ENCODE measurements around the gene ANXA4. TPM values are rescaled to one million over a fixed set of nuclear protein-coding genes. Genes with fewer than 3 reads are reported as not detected.

Gene ANXA4
- polyA plus RNA-seq, 4 donors: 289 to 764 (median 313) TPM

DNA sequence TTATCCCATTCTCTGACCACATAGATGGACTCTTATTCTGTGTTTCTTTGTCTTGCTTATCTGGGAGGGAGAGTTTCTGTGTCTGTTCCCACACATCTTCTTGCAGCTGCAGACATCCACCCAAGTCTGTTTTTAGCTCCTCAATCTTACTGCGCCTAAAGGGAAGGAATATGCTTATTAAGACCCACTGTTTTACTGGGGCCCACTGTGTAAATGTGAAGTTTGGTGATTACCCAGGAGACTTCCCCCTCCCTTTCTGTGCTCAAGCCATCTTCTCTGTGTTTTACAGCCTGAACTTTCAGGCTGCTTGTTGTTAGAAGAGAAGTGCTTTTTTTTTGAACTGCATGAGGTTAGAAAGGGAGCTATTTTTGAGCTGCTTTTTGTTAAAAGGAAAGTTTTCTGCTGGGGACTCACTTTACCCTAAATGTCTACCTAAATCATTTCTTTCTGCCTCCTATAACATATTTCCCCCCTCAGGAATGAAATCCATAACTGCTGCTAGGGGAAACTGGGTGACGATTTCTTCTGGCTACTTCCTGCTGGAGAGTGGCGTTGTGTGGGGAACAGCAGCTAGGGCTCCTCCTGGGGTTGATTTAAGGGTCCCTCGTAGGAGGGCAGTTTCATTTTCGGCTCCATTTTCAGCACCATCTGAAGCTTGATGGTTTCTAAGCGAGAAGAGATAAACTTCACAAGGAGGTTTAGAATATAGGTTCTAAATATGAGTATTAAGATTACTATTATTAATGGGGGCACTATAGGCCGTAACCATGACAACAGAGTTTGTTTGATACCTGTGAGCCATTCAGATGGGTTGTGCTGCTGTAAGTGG is 48.1 kb downstream of the ANXA4 start:
- peaks cover 2 to 43% (median 4%) of the 10 kb centered on the region in 3 donors for H3K4me1 ChIP-seq (ENCODE audit: control insufficient read depth in 3 of 3, insufficient read depth in 2 of 3, low read depth in 1 of 3, low read length in 2 of 3)
- peak overlapping the region; percentile 24 to 77 (median 76) for H3K27ac ChIP-seq (ENCODE audit: low read depth in 1 of 3, low read length in 2 of 3)
- FAIRE-seq (no peak), DNase-seq (peak in 1 of 2 donors; percentile 42)
- H3K4me3 ChIP-seq (ENCODE audit: low read depth in 1 of 3, low read length in 3 of 3): no peak overlapping the region
- no peaks in the 10 kb centered on the region for H3K9me3 ChIP-seq (ENCODE audit: control insufficient read depth in 2 of 2, insufficient read depth in 1 of 2, low read depth in 1 of 2, low read length in 1 of 2)
- no peaks in the 10 kb centered on the region for H3K27me3 ChIP-seq (ENCODE audit: control insufficient read depth in 3 of 3, insufficient read depth in 3 of 3, low read length in 3 of 3)
- WGBS, 3 donors: 48 to 81% (median 66%) methylated on average over 7 of the region's 7 CpGs
- H3K36me3 ChIP-seq (ENCODE audit: control insufficient read depth in 3 of 3, insufficient read depth in 2 of 3, low read depth in 1 of 3, low read length in 3 of 3): peaks cover 6 to 45% (median 22%) of the 10 kb centered on the region in 3 donors

DNA sequence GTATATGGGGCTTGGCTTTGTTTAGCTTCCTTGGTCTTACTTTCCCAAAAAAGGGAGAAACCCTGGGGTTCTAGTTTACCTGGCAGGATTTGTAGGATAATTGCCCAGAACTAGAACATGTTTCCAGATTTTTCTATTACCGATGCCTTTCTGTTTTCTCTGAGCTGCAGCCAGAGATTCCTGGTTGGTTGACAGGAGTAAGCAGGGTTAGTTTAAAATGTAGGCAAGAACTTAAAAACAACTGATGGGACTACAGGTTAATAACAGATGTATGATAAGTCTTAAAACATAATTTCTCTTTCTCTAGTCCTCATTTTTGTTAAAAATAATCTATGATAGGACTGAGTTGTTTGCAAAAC is 48.6 kb downstream of the ANXA4 start:
- no peaks in the 10 kb centered on the region for H3K27me3 ChIP-seq (ENCODE audit: control insufficient read depth in 3 of 3, insufficient read depth in 3 of 3, low read length in 3 of 3)
- H3K4me1 ChIP-seq (ENCODE audit: control insufficient read depth in 3 of 3, insufficient read depth in 2 of 3, low read depth in 1 of 3, low read length in 2 of 3): peaks cover 2 to 45% (median 4%) of the 10 kb centered on the region in 3 donors
- DNase-seq (no peak), FAIRE-seq (no peak)
- H3K27ac ChIP-seq (ENCODE audit: low read depth in 1 of 3, low read length in 2 of 3): peak overlapping the region in 2 of 3 donors; percentile 76 to 77
- peaks cover 8 to 43% (median 24%) of the 10 kb centered on the region in 3 donors for H3K36me3 ChIP-seq (ENCODE audit: control insufficient read depth in 3 of 3, insufficient read depth in 2 of 3, low read depth in 1 of 3, low read length in 3 of 3)
- H3K4me3 ChIP-seq (ENCODE audit: low read depth in 1 of 3, low read length in 3 of 3): no peak overlapping the region
- 70 to 89% (median 86%) methylated on average over 1 of the region's 1 CpG for WGBS, 3 donors
- H3K9me3 ChIP-seq (ENCODE audit: control insufficient read depth in 2 of 2, insufficient read depth in 1 of 2, low read depth in 1 of 2, low read length in 1 of 2): no peaks in the 10 kb centered on the region

DNA sequence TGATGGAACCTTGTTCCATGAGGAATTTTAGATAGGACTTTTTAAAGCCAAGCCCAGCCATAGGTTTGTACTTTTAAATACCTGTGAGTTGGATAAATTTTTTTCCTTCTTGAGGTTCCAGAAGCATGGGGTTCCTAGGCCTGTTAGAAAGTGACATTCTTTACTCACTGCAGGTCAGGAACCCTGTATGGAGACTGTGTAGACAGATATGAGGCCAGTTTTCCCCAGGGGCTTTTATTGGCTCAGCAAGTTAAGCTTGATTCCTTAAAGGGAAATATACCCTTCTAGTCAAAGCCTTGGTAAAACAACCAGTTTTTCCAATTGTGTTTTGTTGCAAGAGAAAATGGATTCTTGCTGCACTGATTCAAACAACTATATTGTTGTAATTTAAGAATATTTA is 49.1 kb downstream of the ANXA4 start:
- Histone ChIP-seq H3K36me3 (ENCODE audit: control insufficient read depth in 3 of 3, insufficient read depth in 2 of 3, low read depth in 1 of 3, low read length in 3 of 3) (peaks cover 6 to 45% (median 24%) of the 10 kb centered on the region in 3 donors), H3K27me3 (ENCODE audit: control insufficient read depth in 3 of 3, insufficient read depth in 3 of 3, low read length in 3 of 3) (no peaks in the 10 kb centered on the region), H3K4me1 (ENCODE audit: control insufficient read depth in 3 of 3, insufficient read depth in 2 of 3, low read depth in 1 of 3, low read length in 2 of 3) (peaks cover 2 to 45% (median 4%) of the 10 kb centered on the region in 3 donors), H3K4me3 (ENCODE audit: low read depth in 1 of 3, low read length in 3 of 3) (no peak overlapping the region), H3K9me3 (ENCODE audit: control insufficient read depth in 2 of 2, insufficient read depth in 1 of 2, low read depth in 1 of 2, low read length in 1 of 2) (no peaks in the 10 kb centered on the region), H3K27ac (ENCODE audit: low read depth in 1 of 3, low read length in 2 of 3) (peak overlapping the region in 1 of 3 donors; percentile 76)
- DNase-seq (no peak), FAIRE-seq (no peak)

DNA sequence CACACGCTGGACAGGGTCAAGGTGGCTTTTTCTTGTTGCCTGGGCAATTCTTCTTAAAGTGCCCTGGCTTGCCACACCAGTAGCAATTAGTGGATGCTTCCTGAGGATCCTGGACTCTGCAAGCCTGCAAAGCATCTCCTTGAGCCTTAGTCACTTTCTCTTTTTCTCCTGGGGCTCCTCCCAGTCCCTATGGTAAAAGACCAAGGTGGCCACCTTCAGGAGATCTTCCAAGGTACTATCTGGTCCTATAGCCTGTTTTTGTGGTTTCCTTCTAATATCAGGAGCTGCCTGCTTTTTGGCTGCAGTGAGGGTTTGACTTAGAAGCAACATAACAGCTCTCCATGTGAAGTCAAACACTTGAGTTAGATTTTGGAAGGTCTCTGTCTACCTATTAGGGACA is 54.2 kb downstream of the ANXA4 start:
- Histone ChIP-seq H3K36me3 (ENCODE audit: control insufficient read depth in 3 of 3, insufficient read depth in 2 of 3, low read depth in 1 of 3, low read length in 3 of 3) (peaks cover 3 to 35% (median 8%) of the 10 kb centered on the region in 3 donors), H3K9me3 (ENCODE audit: control insufficient read depth in 2 of 2, insufficient read depth in 1 of 2, low read depth in 1 of 2, low read length in 1 of 2) (no peaks in the 10 kb centered on the region), H3K27me3 (ENCODE audit: control insufficient read depth in 3 of 3, insufficient read depth in 3 of 3, low read length in 3 of 3) (no peaks in the 10 kb centered on the region), H3K4me1 (ENCODE audit: control insufficient read depth in 3 of 3, insufficient read depth in 2 of 3, low read depth in 1 of 3, low read length in 2 of 3) (peaks cover 8 to 69% (median 12%) of the 10 kb centered on the region in 3 donors), H3K4me3 (ENCODE audit: low read depth in 1 of 3, low read length in 3 of 3) (no peak overlapping the region), H3K27ac (ENCODE audit: low read depth in 1 of 3, low read length in 2 of 3) (peak overlapping the region in 1 of 3 donors; percentile 88)
- no peak for FAIRE-seq
- DNase-seq: peak; percentile 50 to 52
- 79 to 93% (median 80%) methylated on average over 1 of the region's 1 CpG for WGBS, 3 donors

DNA sequence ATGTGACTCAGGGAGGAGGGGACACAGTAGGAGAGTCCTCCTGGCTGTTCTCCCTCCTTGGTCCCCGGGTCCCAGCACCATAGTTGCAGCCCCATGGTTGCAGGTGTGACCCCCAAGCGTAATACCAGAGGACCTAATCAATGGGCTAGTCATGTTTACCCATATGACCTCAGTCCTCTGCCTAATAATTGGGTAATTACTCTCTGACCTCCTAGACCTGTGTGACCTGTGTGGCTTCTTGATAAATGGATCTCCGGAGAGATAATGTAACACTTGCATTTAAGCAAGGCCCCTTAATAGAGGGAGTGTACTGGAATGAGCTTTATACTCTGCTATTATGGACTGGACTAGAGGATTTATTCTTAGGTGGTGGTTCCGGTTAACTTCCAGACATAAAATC is 55.3 kb downstream of the ANXA4 start:
- Histone ChIP-seq H3K9me3 (ENCODE audit: control insufficient read depth in 2 of 2, insufficient read depth in 1 of 2, low read depth in 1 of 2, low read length in 1 of 2) (no peaks in the 10 kb centered on the region), H3K27ac (ENCODE audit: low read depth in 1 of 3, low read length in 2 of 3) (peak overlapping the region; percentile 37 to 88 (median 77)), H3K36me3 (ENCODE audit: control insufficient read depth in 3 of 3, insufficient read depth in 2 of 3, low read depth in 1 of 3, low read length in 3 of 3) (peaks cover 3 to 43% (median 10%) of the 10 kb centered on the region in 3 donors), H3K27me3 (ENCODE audit: control insufficient read depth in 3 of 3, insufficient read depth in 3 of 3, low read length in 3 of 3) (no peaks in the 10 kb centered on the region), H3K4me3 (ENCODE audit: low read depth in 1 of 3, low read length in 3 of 3) (peak overlapping the region in 1 of 3 donors; percentile 32), H3K4me1 (ENCODE audit: control insufficient read depth in 3 of 3, insufficient read depth in 2 of 3, low read depth in 1 of 3, low read length in 2 of 3) (peaks cover 8 to 75% (median 12%) of the 10 kb centered on the region in 3 donors)
- FAIRE-seq: no peak
- DNase-seq: peak in 1 of 2 donors; percentile 56
- 21 to 59% (median 50%) methylated on average over 4 of the region's 4 CpGs for WGBS, 3 donors

DNA sequence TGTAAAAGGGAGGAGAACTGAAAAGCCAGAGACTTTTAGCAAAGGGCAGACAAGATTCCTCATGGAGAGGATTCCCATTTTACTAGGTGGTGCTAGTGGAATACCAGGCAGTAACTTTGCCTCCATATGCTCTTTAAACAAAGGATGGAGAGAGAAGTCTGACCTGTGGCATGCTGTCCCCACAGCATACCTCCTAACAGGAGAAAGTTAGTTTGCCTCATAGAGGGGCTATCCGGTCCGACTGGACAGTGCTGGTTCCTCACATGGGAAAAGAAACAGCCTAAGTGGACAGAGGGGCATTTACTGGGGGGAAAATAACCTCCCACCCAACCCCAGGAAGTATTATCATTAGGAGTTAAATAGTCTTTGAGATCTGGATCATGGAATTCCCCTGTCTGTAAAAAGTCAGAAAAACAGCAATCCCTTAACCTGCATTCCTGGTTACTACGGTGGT is 55.9 kb downstream of the ANXA4 start:
- Histone ChIP-seq H3K4me3 (ENCODE audit: low read depth in 1 of 3, low read length in 3 of 3) (peak overlapping the region in 1 of 3 donors; percentile 32), H3K27ac (ENCODE audit: low read depth in 1 of 3, low read length in 2 of 3) (peak overlapping the region; percentile 37 to 88 (median 77)), H3K27me3 (ENCODE audit: control insufficient read depth in 3 of 3, insufficient read depth in 3 of 3, low read length in 3 of 3) (no peaks in the 10 kb centered on the region), H3K4me1 (ENCODE audit: control insufficient read depth in 3 of 3, insufficient read depth in 2 of 3, low read depth in 1 of 3, low read length in 2 of 3) (peaks cover 8 to 75% (median 12%) of the 10 kb centered on the region in 3 donors), H3K9me3 (ENCODE audit: control insufficient read depth in 2 of 2, insufficient read depth in 1 of 2, low read depth in 1 of 2, low read length in 1 of 2) (no peaks in the 10 kb centered on the region), H3K36me3 (ENCODE audit: control insufficient read depth in 3 of 3, insufficient read depth in 2 of 3, low read depth in 1 of 3, low read length in 3 of 3) (peaks cover 3 to 47% (median 8%) of the 10 kb centered on the region in 3 donors)
- FAIRE-seq: no peak
- 39 to 73% (median 59%) methylated on average over 3 of the region's 3 CpGs for WGBS, 3 donors
- peak in 1 of 2 donors; percentile 66 for DNase-seq

DNA sequence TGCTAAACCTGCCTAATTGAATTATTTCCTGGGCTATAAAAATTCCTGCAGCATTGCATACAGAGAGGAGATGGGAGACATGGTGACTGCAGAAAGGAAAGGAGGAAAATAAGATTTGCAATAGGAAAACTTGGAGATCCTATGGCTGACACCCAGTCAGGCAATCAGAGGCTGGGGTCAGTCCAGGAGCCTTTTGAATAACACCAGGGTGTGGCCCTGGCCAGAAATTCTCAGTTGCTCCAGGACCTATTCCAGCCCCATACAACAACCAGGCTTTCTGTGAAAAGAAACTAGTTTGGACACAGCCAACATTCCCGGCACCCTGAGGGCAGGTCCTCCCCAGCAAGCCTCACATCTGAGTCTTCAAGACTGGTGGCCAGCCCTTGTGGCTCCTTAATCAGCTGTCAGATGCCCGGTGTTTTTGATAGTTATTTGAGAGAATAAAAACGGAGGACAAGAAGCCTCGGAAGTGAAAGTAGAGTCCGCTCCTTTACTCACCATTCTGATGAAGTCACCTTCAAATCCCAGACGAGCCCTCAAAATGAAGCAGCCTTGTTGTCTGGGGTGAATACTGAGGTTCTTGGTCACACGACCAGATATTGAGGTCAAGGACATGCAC is 56.5 kb downstream of the ANXA4 start:
- peaks cover 8 to 74% (median 12%) of the 10 kb centered on the region in 3 donors for H3K4me1 ChIP-seq (ENCODE audit: control insufficient read depth in 3 of 3, insufficient read depth in 2 of 3, low read depth in 1 of 3, low read length in 2 of 3)
- no peaks in the 10 kb centered on the region for H3K9me3 ChIP-seq (ENCODE audit: control insufficient read depth in 2 of 2, insufficient read depth in 1 of 2, low read depth in 1 of 2, low read length in 1 of 2)
- WGBS, 3 donors: 13 to 31% (median 20%) methylated on average over 7 of the region's 7 CpGs
- H3K36me3 ChIP-seq (ENCODE audit: control insufficient read depth in 3 of 3, insufficient read depth in 2 of 3, low read depth in 1 of 3, low read length in 3 of 3): peaks cover 3 to 44% (median 7%) of the 10 kb centered on the region in 3 donors
- peak in 1 of 2 donors; percentile 49 for DNase-seq
- no peaks in the 10 kb centered on the region for H3K27me3 ChIP-seq (ENCODE audit: control insufficient read depth in 3 of 3, insufficient read depth in 3 of 3, low read length in 3 of 3)
- peak overlapping the region; percentile 77 to 88 (median 85) for H3K27ac ChIP-seq (ENCODE audit: low read depth in 1 of 3, low read length in 2 of 3)
- peak overlapping the region in 1 of 3 donors; percentile 32 for H3K4me3 ChIP-seq (ENCODE audit: low read depth in 1 of 3, low read length in 3 of 3)
- no peak for FAIRE-seq

DNA sequence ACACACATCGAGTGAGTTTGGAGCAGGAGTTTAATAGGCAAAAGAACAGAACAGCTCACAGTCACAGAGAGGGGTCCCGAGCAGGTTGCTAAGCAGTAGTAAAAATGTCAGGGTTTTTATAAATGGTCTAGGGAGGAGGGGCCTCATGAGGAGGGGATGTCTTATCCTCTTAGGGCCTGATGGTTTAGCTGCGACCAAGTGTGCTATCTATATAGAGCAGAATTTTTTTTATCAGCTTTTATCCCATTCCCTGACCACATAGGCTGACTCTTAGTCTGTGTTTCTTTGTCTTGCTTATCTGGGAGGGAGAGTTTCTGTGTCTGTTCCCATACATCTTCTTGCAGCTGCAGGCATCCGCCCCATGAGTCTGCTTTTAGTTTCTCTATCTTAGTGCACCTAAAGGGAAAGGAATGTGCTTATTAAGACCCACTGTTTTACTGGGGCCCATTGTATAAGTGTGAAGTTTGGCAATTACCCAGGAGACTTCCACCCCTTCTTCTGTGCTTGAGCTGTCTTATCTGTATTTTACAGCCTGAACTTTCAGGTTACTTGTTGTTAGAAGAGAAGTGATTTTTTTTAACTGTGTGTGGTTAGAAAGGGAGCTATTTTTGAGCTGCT is 57.1 kb downstream of the ANXA4 start:
- FAIRE-seq (no peak), DNase-seq (peak; percentile 90 to 94)
- Histone ChIP-seq H3K4me3 (ENCODE audit: low read depth in 1 of 3, low read length in 3 of 3) (peak overlapping the region in 1 of 3 donors; percentile 32), H3K4me1 (ENCODE audit: control insufficient read depth in 3 of 3, insufficient read depth in 2 of 3, low read depth in 1 of 3, low read length in 2 of 3) (peaks cover 8 to 71% (median 12%) of the 10 kb centered on the region in 3 donors), H3K9me3 (ENCODE audit: control insufficient read depth in 2 of 2, insufficient read depth in 1 of 2, low read depth in 1 of 2, low read length in 1 of 2) (no peaks in the 10 kb centered on the region), H3K27me3 (ENCODE audit: control insufficient read depth in 3 of 3, insufficient read depth in 3 of 3, low read length in 3 of 3) (no peaks in the 10 kb centered on the region), H3K36me3 (ENCODE audit: control insufficient read depth in 3 of 3, insufficient read depth in 2 of 3, low read depth in 1 of 3, low read length in 3 of 3) (peaks cover 3 to 44% (median 7%) of the 10 kb centered on the region in 3 donors), H3K27ac (ENCODE audit: low read depth in 1 of 3, low read length in 2 of 3) (peak overlapping the region; percentile 77 to 88 (median 85))
- 10 to 39% (median 20%) methylated on average over 4 of the region's 4 CpGs for WGBS, 3 donors

Measured in small intestine (tissue), 7 donors.